A673 (cell line): ENCODE measurements around the gene SPATC1L. TPM values are rescaled to one million over a fixed set of nuclear protein-coding genes. Genes with fewer than 3 reads are reported as not detected.
A peak's percentile ranks its signal among the peaks of the same experiment; 100 is the strongest.

ENCODE experiments used
- BruUV-seq: library from RNA; stranded (reverse); fragments of 400-500 nt; replicated peaks from 2 replicates; lab custom pipeline; 2021; lab: Mats Ljungman, UMichigan
- CTCF ChIA-PET: fragments of 300-600 bp; sonication (Branson Sonifier 250); formaldehyde crosslinking; loops from one replicate; lab custom pipeline; 2022; ENCODE audit warnings: antibody characterized with exemption; lab: Charles Lee
- POLR2A ChIA-PET: fragments of 300-600 bp; sonication (Branson Sonifier 250); formaldehyde crosslinking; loops from one replicate; lab custom pipeline; 2022; ENCODE audit warnings: antibody characterized with exemption; ENCODE audit not compliant: low non-redundant PET; lab: Charles Lee
- DNase-seq: peaks from one replicate; pipeline ENCODE4 v3.0.0-alpha.2; 2015; ENCODE audit warnings: low spot score
- H3K27ac ChIP-seq: fragments of 200-600 bp; sonication (generic); 2 replicates; pipeline ENCODE4 v1.5.1; 2016; ENCODE audit warnings: mixed run types, low read depth, mild to moderate bottlenecking, mixed read lengths, antibody characterized with exemption, low read length; ENCODE audit not compliant: poor library complexity, severe bottlenecking
- H3K27me3 ChIP-seq: fragments of 200-600 bp; sonication (generic); replicated peaks from 2 replicates; pipeline ENCODE4 v1.6.1; 2017; ENCODE audit warnings: mixed run types, low read depth, mild to moderate bottlenecking, mixed read lengths, antibody characterized with exemption, low read length; ENCODE audit not compliant: insufficient read depth, poor library complexity
- H3K36me3 ChIP-seq: fragments of 200-600 bp; sonication (generic); 2 replicates; pipeline ENCODE4 v1.6.1; 2016; ENCODE audit warnings: mixed run types, mild to moderate bottlenecking, mixed read lengths, antibody characterized with exemption, low read length; ENCODE audit not compliant: insufficient read depth, poor library complexity, severe bottlenecking
- H3K4me1 ChIP-seq: fragments of 200-600 bp; sonication (generic); 2 replicates; pipeline ENCODE4 v1.6.1; 2017; ENCODE audit warnings: mixed run types, mild to moderate bottlenecking, mixed read lengths, antibody characterized with exemption, low read length; ENCODE audit not compliant: insufficient read depth, poor library complexity, severe bottlenecking
- H3K4me3 ChIP-seq: fragments of 200-600 bp; sonication (generic); 2 replicates; pipeline ENCODE4 v1.5.1; 2016; ENCODE audit warnings: low read depth, mixed run types, mild to moderate bottlenecking, mixed read lengths, low read length; ENCODE audit not compliant: poor library complexity, severe bottlenecking
- H3K9me3 ChIP-seq: fragments of 200-600 bp; sonication (generic); 2 replicates; pipeline ENCODE4 v1.6.1; 2016; ENCODE audit warnings: mixed run types, low read depth, mild to moderate bottlenecking, mixed read lengths, antibody characterized with exemption, low read length; ENCODE audit not compliant: poor library complexity, severe bottlenecking
- CTCF ChIP-seq: fragments of 300-800, 200-600 bp; sonication (generic); conservative IDR thresholded peaks from 2 replicates; pipeline ENCODE4 v1.5.1; 2017; ENCODE audit warnings: low read depth, mild to moderate bottlenecking, antibody characterized with exemption, low read length, moderate library complexity, mixed read lengths
- EZH2 ChIP-seq: fragments of 200-600 bp; sonication (generic); IDR thresholded peaks from 2 replicates; pipeline ENCODE4 v1.6.1; 2017; ENCODE audit warnings: borderline replicate concordance, low read depth, mild to moderate bottlenecking, mixed read lengths, antibody characterized with exemption, low read length; ENCODE audit not compliant: poor library complexity, severe bottlenecking
- intact Hi-C: fragments of 100-400 bp; cut with micrococcal nuclease; formaldehyde crosslinking; loops from one replicate; pipeline ENCODE4 v1.10.0; 2022; ENCODE audit not compliant: unreplicated experiment
- total RNA-seq: library from RNA; stranded (reverse); gene quantifications from 2 replicates; pipeline ENCODE4 v1.2.3, GENCODE V29; 2021

Gene SPATC1L
- total RNA-seq, 1 experiment from 2014 or later: 30.9 TPM

- no peaks in the 10 kb centered on the region for H3K9me3 ChIP-seq
- POLR2A ChIA-PET: no interaction called here
- BruUV-seq: no TSS peak
- peaks cover 74% of the 10 kb centered on the region for H3K36me3 ChIP-seq
- TF ChIP-seq CTCF: no peak
- TF ChIP-seq EZH2: no peak
- no peak overlapping the region for H3K4me3 ChIP-seq
- CTCF ChIA-PET: no interaction called here
- intact Hi-C loops: no loop called here
- H3K4me1 ChIP-seq: no peaks in the 10 kb centered on the region
- no peak overlapping the region for H3K27ac ChIP-seq
- H3K27me3 ChIP-seq: no peaks in the 10 kb centered on the region
- no peak for DNase-seq
Observed at GRCh38 chr21:46205766-46206162, 21.5 kb upstream of the SPATC1L start.

GRCh38 chr21:46205166-46205565 is 20.9 kb upstream of the SPATC1L start:
- no TSS peak for BruUV-seq
- H3K9me3 ChIP-seq: no peaks in the 10 kb centered on the region
- no peak for DNase-seq
- H3K4me1 ChIP-seq: no peaks in the 10 kb centered on the region
- no peaks in the 10 kb centered on the region for H3K27me3 ChIP-seq
- H3K27ac ChIP-seq: no peak overlapping the region
- ChIA-PET CTCF (no interaction called here), POLR2A (no interaction called here)
- H3K4me3 ChIP-seq: no peak overlapping the region
- no peak for TF ChIP-seq EZH2
- no peak for TF ChIP-seq CTCF
- intact Hi-C loops: no loop called here
- H3K36me3 ChIP-seq: peaks cover 78% of the 10 kb centered on the region

- POLR2A ChIA-PET: no interaction called here
- BruUV-seq: no TSS peak
Observed at GRCh38 chr21:46203203-46203600, 18.9 kb upstream of the SPATC1L start.

More at GRCh38 chr21:46203203-46203600, 18.9 kb upstream of the SPATC1L start:
- no peak for DNase-seq
- Histone ChIP-seq H3K4me1 (no peaks in the 10 kb centered on the region), H3K36me3 (peaks cover 84% of the 10 kb centered on the region), H3K27ac (peak overlapping the region; percentile 48), H3K9me3 (no peaks in the 10 kb centered on the region), H3K4me3 (no peak overlapping the region), H3K27me3 (no peaks in the 10 kb centered on the region)
- intact Hi-C loops: no loop called here
- TF ChIP-seq CTCF (no peak), EZH2 (no peak)
- CTCF ChIA-PET: no interaction called here
